Breast epithelium (tissue), 4 donors: ENCODE data around the gene NKX2-3. TPM values are rescaled to one million over a fixed set of nuclear protein-coding genes. Genes with fewer than 3 reads are reported as not detected.
A peak's percentile ranks its signal among the peaks of the same experiment; 100 is the strongest.

ENCODE experiments used
- DNase-seq, 2 donors: peaks; one replicate each; pipeline ENCODE4 v3.0.0-alpha.2; 2019; ENCODE audit warnings: low spot score in 2 of 2
- H3K27ac ChIP-seq, 2 donors: fragments of 200-600 bp; sonication (generic) in 1 of 2; one replicate each; pipeline ENCODE4 v1.5.1; 2016 to 2019; ENCODE audit warnings: mild to moderate bottlenecking in 1 of 2
- H3K27me3 ChIP-seq, 2 donors: fragments of 200-600 bp; sonication (generic) in 1 of 2; one replicate each; pipeline versions ENCODE4 v1.5.1 to v1.6.0; 2017 to 2019; ENCODE audit warnings: control low read depth in 1 of 2, mild to moderate bottlenecking in 1 of 2
- H3K36me3 ChIP-seq: fragments of 200-600 bp; one replicate; pipeline ENCODE4 v1.5.1; 2019
- H3K4me1 ChIP-seq, 2 donors: fragments of 200-600 bp; sonication (generic); one replicate each; pipeline ENCODE4 v1.5.1; 2016 to 2019; ENCODE audit warnings: control low read depth in 1 of 2
- H3K4me3 ChIP-seq, 3 donors: fragments of 200-600 bp; sonication (generic); 1 replicate in 2 of 3; 2 replicates in 1 of 3; pipeline ENCODE4 v1.5.1; 2016 to 2019; ENCODE audit warnings: mild to moderate bottlenecking in 3 of 3, moderate library complexity in 2 of 3
- H3K9me3 ChIP-seq, 2 donors: fragments of 200-600 bp; sonication (generic) in 1 of 2; one replicate each; pipeline ENCODE4 v1.5.1; 2016 to 2019; ENCODE audit warnings: control low read depth in 1 of 2
- POLR2A ChIP-seq: fragments of 450-650 bp; IDR thresholded peaks from one replicate; pipeline ENCODE4 v1.6.1; 2016; ENCODE audit warnings: antibody characterized with exemption, mild to moderate bottlenecking, moderate library complexity
- POLR2AphosphoS5 ChIP-seq, 3 donors: sonication (generic); formaldehyde crosslinking; IDR thresholded peaks; one replicate each; pipeline ENCODE4 v1.6.1; 2017; ENCODE audit warnings: antibody characterized with exemption in 3 of 3
- intact Hi-C: fragments of 100-400 bp; cut with DNase I; formaldehyde crosslinking; loops from one replicate; pipeline ENCODE4 v1.15.1; 2023; ENCODE audit warnings: low total_unique reads
- total RNA-seq, 3 donors: library from RNA; depleted of rRNA; stranded (reverse); fragments of >200 nt; gene quantifications; one replicate each; pipeline ENCODE4 v1.1.0, GENCODE V29; 2016
- TF ChIP-seq, protein P1 (sequence below), 3 donors: fragments of 450-650 bp; IDR thresholded peaks; one replicate each; pipeline ENCODE4 v1.5.1; 2016 to 2017; ENCODE audit warnings: antibody characterized with exemption in 3 of 3, mild to moderate bottlenecking in 3 of 3, moderate library complexity in 3 of 3

The NKX2-3 gene
- total RNA-seq, 3 donors from 2014 or later = 0.15 TPM; not detected in 2

DNA sequence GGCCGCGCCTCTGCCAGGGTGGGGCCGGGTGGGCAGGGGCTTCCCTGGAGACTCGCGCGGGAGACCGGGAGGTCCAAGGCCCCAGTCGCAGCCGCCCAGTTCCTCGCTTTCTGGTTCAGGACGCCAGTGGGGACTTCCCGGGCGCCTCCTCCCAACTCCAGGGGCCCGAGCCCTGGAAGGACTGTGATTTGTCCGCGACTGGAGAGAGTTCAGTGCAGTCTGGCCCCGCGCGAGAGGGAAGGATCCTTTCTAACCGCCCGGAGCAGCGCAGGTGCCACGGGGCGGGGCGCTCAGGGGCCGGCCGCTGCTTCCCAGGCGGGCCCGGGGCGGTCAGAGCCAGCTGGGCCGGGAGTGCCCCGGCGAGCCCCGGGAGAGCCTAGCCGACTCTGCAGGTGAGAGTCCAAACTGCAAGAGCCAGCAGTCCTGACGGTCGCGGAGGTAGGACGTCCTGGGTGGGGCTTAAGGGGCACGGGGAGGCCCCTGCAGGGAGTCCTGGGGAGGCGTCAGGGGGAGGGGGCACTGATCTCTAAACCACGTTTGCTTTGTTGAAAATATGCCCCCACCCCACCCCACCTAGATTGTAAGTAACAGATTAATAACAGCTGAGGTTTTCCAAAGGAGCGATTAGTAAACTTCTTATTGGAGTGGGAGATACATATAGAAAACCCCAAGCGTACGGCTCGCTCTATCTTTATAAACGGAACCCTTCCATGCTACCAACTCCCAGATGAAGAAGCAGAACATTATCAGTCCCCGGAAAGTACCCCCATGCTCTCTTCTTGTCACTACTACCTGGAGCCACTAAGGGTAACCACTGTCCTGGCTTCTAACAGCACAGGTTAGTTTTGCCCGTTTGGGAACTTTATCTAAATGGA lies 8.2 kb downstream of the NKX2-3 start:
- Histone ChIP-seq H3K36me3 (no peaks in the 10 kb centered on the region), H3K27me3 (peaks cover 0 to 86% of the 10 kb centered on the region in 2 donors), H3K27ac (no peak overlapping the region), H3K9me3 (no peaks in the 10 kb centered on the region), H3K4me3 (peak overlapping the region in 2 of 3 donors; percentile 29 to 55), H3K4me1 (peaks cover 0 to 6% of the 10 kb centered on the region in 2 donors)
- intact Hi-C loops = loop anchor here (1.0 to 5.0 kb wide), 3 partner anchors 21 to 1024 kb away; no protein-coding TSS in a partner anchor
- TF ChIP-seq, protein P1, sequence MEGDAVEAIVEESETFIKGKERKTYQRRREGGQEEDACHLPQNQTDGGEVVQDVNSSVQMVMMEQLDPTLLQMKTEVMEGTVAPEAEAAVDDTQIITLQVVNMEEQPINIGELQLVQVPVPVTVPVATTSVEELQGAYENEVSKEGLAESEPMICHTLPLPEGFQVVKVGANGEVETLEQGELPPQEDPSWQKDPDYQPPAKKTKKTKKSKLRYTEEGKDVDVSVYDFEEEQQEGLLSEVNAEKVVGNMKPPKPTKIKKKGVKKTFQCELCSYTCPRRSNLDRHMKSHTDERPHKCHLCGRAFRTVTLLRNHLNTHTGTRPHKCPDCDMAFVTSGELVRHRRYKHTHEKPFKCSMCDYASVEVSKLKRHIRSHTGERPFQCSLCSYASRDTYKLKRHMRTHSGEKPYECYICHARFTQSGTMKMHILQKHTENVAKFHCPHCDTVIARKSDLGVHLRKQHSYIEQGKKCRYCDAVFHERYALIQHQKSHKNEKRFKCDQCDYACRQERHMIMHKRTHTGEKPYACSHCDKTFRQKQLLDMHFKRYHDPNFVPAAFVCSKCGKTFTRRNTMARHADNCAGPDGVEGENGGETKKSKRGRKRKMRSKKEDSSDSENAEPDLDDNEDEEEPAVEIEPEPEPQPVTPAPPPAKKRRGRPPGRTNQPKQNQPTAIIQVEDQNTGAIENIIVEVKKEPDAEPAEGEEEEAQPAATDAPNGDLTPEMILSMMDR (IDR thresholded peaks at IDR 0.05) = no peak
- TF ChIP-seq POLR2A = no peak
- TF ChIP-seq POLR2AphosphoS5 (IDR thresholded peaks at IDR 0.05) = no peak
- no peak for DNase-seq

DNA sequence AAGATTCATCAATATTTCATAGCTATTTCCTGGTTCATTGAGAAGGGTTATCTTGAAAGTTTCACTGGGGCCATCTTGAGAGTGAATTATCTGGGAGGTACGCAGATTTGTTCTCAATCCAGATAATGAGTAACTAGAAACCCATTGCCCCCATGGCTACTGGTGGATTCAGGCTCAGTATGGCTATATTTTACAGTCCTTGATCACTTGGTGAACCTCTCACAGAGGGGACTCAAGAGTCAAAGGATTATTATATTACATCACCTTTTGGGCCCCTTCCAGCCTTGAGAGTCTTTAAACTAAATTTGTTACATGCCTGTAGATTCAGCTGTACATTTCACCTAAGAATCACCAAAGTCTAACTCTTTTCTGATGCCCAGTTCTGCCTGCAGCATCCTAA lies 11.6 kb downstream of the NKX2-3 start:
- Histone ChIP-seq H3K4me1 (peaks cover 0 to 6% of the 10 kb centered on the region in 2 donors), H3K36me3 (no peaks in the 10 kb centered on the region), H3K27me3 (peaks cover 0 to 84% of the 10 kb centered on the region in 2 donors), H3K9me3 (no peaks in the 10 kb centered on the region), H3K27ac (no peak overlapping the region), H3K4me3 (no peak overlapping the region)
- intact Hi-C loops = loop anchor here (5.0 kb wide), 1 partner anchor 1027 kb away; no protein-coding TSS in a partner anchor
- no peak for DNase-seq
- TF ChIP-seq, protein P1 (IDR thresholded peaks at IDR 0.05) = no peak
- no peak for TF ChIP-seq POLR2AphosphoS5 (IDR thresholded peaks at IDR 0.05)
- no peak for TF ChIP-seq POLR2A

DNA sequence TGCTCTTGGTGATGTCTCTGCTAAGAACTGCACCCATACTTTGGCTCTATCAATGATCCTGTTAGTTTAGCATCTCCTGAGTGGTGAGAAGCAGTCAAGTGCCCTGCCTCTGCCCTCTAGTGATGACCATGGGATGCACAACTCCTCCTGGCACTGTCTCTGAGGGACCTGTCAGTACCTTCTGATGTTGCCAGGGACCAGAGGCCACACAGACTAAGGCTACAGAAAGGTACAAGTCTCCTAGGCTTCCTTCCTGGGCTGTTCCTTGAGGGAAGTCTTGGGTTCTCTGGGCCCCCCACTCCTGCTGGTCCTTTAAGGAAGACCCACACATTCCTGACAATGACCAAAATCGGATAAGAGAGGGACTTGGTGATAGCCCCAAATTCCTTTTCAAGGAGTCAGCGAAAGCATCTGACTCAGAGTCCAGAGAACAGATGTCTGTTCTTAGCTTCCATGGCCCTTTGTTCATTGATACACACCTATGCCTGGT lies 15.3 kb downstream of the NKX2-3 start:
- Histone ChIP-seq H3K27ac (no peak overlapping the region), H3K27me3 (peaks cover 0 to 50% of the 10 kb centered on the region in 2 donors), H3K4me3 (no peak overlapping the region), H3K9me3 (no peaks in the 10 kb centered on the region), H3K36me3 (no peaks in the 10 kb centered on the region), H3K4me1 (no peaks in the 10 kb centered on the region)
- no peak for TF ChIP-seq POLR2AphosphoS5 (IDR thresholded peaks at IDR 0.05)
- intact Hi-C loops = no loop called here
- no peak for DNase-seq

DNA sequence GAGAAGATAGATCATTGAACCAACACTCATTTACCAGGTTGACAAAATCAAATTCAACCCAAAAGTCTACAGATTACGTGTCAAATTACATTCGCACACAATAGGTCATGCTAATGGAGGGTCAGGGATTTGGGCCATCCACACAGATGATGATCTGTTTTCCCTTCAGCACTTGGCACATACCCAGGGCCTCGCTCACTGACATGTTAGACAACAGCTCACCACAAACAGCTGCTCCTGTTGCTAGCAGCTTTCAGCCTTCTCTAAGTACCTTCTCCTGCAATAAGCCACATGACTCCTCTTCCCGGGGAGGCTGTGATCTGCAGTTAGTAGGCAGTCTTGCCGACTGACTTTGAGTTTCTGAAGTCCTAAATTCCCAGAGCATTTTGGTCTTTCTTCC lies 18.4 kb downstream of the NKX2-3 start:
- no peaks in the 10 kb centered on the region for H3K9me3 ChIP-seq
- H3K27me3 ChIP-seq = peaks cover 0 to 58% of the 10 kb centered on the region in 2 donors
- DNase-seq = no peak
- no peaks in the 10 kb centered on the region for H3K36me3 ChIP-seq
- H3K27ac ChIP-seq = no peak overlapping the region
- TF ChIP-seq POLR2AphosphoS5 (IDR thresholded peaks at IDR 0.05) (no peak), POLR2A (no peak)
- TF ChIP-seq, protein P1 (IDR thresholded peaks at IDR 0.05) = no peak
- H3K4me3 ChIP-seq = no peak overlapping the region
- intact Hi-C loops = no loop called here
- no peaks in the 10 kb centered on the region for H3K4me1 ChIP-seq

DNA sequence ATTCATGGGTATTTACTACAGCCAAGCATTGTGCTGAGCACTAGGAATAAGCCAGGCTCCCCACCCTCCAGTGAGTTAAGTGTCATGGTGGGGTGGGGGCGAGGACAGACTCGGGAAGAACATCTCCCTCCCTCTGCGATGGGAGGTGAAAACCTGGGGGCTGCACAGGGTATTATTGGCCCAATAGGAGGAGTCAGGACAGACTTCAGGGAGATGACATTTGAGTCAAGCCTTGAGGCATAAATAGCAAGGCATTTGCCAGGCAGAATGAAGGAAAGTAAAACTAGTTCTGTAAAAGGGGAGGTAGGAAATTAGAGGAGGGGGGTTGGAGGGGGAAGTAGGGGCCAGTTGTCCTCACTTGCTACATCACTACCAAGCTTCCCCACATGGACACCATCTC lies 18.9 kb downstream of the NKX2-3 start:
- H3K36me3 ChIP-seq = no peaks in the 10 kb centered on the region
- no peaks in the 10 kb centered on the region for H3K9me3 ChIP-seq
- no peaks in the 10 kb centered on the region for H3K4me1 ChIP-seq
- no peak for DNase-seq
- intact Hi-C loops = no loop called here
- TF ChIP-seq POLR2AphosphoS5 (IDR thresholded peaks at IDR 0.05) (no peak), POLR2A (no peak)
- TF ChIP-seq, protein P1 (IDR thresholded peaks at IDR 0.05) = no peak
- H3K27ac ChIP-seq = no peak overlapping the region
- peaks cover 0 to 59% of the 10 kb centered on the region in 2 donors for H3K27me3 ChIP-seq
- no peak overlapping the region for H3K4me3 ChIP-seq
